CD4-positive, alpha-beta T cell treated with Interleukin-15 for 4 hours (primary cell): ENCODE measurements around the gene RMND5B.
"Not testable (repeated sequence)": the region's sequence is repeated elsewhere in the genome, so short reads cannot be mapped to it uniquely, and the experiment has no call there.

Experiments
- DNase-seq: peaks from one replicate; pipeline ENCODE4 v3.0.0-alpha.2; 2020; ENCODE audit warnings: low spot score

The RMND5B gene

DNA sequence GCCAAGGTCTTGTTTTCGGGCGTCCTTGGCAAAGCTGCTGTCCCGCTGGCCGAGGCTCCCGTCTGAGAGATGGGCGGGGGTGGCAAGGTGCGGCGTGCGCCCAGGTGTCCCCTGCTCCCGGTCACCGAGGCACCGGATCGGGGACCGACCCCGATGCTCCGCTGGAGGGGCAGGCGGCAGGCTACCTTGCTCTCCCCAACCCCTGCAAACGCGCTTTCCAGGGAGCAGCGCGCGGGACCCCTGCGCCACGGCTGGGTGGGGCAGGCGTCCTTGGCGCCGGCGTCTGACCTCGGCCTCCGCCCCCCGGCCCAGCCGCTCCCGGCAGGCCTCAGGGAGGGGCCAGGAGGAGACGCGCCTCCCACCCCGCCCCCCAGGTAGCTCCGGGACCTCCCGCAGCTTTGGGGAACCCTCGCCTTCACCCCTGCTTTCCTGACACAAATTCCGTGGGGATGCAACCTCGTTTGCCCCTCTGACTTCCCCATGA is 16.9 kb upstream of the RMND5B start:
- DNase-seq = no peak

DNA sequence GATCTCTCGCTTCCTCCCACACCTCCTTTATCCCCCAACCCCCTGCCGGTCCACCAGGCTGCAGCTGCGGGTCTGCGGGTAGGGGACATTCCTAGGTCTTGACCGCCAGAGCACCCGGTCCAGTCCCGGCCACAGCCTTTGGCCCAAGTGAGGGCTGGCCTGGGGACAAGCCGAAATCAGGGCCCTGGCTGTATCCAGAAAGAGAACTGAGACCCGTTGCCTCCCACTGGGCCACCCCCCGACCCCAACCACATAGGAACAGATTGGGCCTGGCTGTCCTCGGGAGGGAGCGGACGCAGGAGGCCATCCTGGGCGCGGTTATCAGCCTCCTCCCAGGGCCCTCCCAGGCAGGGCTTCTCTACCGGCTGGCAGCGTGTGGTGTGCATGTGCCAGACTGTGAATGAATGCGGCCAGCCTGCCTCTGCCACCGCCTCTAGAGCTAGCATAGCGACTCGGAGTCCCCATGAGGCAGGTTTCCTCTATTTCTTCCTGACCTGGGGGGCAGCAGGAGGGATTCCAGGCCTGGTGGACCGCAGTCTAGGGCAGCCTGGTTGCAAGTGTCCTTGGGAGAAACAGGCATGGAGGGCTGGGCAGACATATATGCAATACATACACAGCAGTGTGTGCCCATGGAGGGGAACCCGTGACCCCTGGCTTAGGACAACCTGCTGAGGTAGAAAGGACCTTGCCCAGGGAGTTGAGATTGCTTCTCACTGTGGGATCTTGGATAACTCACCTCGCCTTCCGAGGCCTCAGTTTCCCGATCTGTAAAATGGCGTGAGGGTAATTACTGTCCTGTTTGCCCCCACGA is 16.3 kb upstream of the RMND5B start:
- DNase-seq = peak; percentile 57

DNA sequence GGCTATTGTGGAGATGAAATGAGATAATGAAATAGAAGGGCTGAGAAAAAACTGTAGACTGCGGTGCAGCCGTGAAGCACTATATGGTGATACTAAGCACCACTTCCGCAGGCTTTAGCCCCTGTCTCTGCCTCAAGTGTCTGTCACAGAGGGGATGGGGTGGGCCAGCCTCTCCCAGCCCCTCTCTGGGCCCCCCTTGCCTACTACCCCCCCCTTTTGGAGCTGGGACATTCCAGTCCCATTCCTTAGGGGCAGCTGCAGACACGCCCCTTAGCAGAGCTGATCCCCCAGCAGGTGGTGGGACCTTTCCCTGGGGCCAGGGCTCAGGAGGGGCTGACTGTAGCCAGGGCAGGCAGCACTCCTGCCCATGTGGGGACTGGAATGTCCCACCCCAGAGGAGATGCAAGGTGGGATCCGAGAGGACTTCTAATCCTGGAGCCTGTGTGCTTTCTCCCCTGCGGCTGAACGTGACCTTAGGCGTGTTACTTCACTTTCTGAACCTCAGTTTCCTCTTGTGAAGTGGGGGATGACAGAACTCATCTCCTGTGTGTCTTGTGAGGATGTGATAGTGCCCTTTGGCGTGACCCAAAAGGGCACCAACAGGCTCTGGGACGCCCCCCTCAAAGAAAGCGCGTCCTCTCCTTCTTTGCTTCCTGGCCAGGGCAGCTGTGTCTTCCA is 15.5 kb upstream of the RMND5B start:
- DNase-seq = peak; percentile 25

DNA sequence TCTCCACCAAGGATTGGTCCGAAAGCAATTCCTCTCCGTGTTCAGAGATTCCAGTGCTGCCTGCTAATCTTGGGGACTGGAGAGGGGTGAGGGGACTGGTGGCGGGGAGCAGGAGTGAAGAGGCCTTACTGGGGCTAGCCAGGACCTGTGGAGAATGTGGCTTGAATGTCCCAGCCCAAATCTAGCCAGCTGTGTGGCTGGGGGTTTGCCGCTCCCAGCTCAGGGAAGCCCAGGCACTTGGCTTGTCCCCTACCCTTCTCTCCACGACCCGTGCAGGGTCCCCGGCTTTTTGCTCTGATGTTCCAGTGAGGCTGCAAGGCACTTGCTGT is 15.0 kb upstream of the RMND5B start:
- DNase-seq = no peak

DNA sequence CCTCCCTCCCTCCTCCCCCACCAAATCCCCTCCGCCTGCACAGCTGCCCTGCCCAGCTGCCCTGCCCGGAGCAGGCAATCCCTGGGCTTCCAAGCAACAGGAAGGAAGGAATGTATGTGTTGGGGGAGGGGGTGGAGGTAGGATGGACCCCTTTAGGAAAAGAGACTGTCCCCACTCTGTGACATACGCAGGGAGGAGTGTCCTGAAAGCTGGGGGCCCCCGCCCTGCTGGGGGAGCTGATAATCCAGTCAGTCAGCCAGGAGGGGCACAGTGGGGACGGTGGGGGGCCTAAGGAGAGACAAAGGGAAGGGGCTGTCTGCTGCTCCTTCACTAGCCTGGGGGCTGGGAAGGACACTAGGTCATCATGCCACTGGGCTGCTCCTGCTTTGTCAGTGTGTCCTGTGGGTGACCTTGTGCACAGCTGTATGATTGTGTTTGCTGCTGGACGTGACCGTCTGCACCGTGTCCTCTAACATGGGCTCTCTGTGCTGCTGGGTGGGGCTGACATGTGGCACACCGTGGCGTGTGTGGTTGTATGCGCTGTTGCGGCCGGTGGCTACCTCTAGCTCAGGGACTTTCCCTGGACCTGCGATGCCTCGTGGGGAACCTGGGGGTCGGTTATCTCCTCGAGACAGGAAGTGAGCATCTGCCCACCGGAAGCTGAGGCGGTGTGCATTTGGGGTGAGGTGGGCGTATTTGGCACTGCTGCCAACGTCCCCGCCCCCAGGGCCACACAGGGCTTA is 14.5 kb upstream of the RMND5B start:
- peak; percentile 78 for DNase-seq

DNA sequence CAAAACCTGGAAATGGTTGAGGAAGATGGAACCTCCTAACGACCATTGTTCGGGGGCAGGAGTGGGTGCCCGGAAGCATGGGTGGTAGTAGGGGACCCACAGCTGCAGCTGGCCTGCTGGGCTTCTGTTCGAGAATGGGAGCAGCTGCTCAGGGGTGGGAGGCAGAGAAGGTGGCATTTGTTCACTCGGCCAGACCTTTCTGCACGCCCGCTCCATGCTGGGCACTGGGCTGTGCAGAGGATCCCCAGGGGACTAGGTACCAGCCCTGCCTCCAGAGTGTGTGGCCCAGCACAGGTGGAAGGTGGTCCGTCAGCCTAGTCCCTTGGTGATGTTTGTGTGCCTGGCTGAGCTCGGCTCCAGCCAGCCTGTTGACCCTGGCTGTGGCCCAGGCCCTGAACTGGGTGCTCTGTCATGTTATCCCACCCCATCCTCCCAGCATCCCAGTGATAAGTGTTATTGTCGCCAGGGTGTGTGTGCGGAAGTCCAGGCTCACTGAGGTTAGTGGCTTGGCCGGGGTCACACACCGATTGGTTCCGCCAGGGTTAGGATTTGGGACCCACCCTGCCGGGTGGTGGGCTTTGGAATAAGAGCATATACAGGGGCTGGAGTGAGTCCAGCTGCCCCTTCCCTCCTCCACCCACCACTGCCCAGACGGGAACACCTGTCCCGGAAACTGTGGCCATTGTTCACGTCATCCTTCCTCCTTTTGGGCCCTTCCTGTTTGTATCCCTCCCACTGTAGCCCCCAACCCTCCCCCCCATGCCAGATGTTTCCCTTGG is 12.7 kb upstream of the RMND5B start:
- no peak for DNase-seq

DNA sequence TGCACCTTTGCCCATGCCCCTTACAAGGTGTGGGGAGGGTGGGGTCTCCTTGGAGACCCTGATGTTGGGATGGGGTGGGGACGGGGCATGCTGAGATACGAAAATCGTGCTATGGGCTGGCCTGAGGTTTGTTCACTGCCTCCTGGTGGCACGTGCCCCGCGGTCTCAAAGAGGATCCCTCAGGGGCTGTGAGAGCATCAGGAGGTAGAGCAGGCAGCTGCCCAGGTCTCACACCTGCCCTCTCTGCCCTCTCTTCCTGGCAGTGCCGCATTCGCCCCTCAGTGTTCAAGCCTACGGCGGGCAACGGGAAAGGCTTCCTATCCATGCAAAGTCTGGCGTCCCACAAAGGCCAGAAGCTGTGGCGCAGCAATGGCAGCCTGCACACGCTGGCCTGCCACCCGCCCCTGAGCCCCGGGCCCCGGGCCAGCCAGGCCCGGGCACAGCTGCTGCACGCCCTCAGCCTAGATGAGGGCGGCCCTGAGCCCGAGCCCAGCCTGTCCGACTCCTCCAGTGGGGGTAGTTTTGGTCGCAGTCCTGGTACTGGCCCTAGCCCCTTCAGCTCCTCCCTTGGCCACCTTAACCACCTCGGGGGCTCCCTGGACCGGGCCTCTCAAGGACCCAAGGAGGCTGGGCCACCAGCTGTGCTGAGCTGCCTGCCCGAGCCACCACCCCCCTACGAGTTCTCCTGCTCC is 10.8 kb upstream of the RMND5B start:
- DNase-seq = no peak

DNA sequence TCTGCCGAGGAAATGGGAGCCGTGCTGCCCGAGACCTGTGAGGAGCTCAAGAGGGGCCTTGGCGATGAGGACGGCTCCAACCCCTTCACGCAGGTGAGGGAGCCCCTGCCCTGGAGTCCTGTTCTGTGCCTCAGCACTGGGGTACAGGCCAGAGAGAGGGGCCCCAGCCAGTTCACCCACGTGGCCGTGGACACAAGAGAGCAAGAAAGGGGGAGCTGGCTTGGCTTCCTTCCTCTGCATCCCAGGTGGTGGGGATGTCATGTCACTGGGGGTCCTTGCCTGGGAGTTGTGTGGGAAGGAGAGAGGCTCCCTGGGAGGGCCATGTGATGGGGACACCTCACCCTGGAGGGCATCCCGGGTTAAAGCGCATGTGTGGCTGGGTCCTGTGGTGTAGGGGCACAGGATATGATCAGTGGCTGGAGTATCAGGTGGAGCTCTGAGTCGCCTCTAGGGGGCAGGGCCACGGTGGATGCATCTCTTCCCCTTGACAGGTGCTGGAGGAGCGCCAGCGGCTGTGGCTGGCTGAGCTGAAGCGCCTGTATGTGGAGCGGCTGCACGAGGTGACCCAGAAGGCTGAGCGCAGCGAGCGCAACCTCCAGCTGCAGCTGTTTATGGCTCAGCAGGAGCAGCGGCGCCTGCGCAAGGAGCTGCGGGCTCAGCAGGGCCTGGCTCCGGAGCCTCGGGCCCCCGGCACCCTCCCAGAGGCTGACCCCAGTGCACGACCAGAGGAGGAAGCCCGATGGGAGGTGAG is 10.0 kb upstream of the RMND5B start:
- DNase-seq = peak; percentile 81

DNA sequence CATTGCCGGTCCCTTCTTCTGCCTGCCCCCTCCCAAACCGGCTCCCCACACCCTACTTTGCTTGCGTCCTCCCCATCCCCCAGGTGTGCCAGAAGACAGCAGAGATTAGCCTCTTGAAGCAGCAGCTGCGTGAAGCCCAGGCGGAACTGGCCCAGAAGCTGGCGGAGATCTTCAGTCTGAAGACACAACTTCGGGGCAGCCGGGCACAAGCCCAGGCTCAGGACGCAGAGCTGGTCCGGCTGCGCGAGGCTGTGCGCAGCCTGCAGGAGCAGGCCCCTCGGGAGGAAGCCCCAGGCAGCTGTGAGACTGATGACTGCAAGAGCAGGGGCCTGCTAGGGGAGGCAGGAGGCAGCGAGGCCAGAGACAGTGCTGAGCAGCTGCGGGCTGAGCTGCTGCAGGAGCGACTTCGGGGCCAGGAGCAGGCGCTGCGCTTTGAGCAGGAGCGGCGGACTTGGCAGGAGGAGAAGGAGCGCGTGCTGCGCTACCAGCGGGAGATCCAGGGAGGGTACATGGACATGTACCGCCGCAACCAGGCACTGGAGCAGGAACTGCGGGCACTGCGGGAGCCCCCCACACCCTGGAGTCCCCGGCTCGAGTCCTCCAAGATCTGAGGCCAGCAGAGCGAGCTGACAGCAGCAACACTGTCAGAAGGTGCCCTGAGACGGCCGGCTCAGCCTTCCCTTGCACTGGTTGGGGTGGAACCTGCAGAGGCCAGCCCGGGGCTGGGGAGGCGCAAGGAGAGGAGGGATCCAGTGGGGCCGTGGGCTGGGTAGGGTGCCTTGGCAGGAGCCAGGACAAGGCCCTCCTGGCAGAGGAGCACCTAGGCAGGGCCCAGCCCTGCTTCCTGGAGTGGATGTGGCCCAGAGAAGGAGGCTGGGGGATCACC is 9.2 kb upstream of the RMND5B start:
- DNase-seq = no peak

DNA sequence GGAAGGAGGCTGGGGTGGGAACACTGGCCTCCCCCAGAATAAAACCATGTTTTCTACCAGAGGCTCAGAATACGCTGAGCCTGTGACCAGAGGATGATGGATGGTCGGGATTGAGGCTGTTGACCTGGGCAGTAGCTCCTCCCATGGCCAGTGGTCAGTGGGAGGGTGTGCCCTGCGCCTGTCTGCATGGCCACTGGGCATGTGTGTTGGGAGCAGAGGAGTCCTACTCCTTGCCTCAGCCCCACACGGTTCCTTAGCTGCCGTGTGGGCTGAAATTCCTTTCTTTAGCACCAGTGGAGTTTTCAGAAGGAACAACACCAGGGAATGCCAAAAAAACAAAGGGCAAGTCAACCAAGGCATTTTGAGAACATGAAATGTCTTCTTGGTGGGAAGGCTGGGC is 8.5 kb upstream of the RMND5B start:
- DNase-seq = no peak

DNA sequence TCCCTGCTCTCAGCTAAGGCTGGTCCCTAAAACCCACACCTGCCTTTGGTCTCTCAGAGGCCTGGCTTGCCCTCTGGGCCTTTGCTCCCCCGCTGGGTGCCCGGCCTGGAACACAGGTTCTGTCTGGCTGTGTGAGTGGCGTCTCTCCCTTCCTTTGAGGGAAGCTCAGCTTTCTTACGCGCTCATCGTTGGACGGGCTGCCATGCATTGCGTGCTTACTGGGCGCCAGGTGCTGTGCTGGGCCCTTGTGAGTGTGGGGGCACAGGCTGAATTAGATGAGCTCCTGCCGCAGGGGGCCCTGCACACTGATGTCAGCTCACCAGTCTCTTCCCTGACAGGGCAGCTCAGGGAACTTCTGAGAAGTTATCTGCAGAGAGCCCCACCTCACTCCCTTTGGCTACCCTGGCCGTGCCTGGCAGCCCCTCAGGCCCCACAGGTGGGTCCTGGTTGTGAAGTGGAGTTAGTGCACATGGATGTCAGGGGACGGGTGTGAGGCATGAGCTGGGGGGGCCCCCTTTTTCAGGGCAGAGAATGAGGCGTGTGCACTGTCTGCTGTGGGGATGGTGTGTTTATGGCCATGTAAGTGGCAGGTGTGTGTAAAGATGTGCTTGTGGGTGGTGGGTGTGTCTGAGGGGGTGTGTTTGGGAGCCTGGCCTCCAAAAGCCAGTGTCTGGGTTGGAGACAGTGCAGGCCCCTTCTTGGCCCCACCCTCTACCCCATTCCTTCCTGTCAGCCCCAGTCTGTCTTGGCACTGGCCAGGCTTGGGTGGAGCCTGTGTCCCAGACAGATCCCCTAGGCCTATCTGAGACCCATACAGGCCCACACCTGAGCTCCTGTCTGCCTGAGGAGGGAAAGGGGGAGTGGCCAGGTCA is 7.5 kb upstream of the RMND5B start:
- no peak for DNase-seq

DNA sequence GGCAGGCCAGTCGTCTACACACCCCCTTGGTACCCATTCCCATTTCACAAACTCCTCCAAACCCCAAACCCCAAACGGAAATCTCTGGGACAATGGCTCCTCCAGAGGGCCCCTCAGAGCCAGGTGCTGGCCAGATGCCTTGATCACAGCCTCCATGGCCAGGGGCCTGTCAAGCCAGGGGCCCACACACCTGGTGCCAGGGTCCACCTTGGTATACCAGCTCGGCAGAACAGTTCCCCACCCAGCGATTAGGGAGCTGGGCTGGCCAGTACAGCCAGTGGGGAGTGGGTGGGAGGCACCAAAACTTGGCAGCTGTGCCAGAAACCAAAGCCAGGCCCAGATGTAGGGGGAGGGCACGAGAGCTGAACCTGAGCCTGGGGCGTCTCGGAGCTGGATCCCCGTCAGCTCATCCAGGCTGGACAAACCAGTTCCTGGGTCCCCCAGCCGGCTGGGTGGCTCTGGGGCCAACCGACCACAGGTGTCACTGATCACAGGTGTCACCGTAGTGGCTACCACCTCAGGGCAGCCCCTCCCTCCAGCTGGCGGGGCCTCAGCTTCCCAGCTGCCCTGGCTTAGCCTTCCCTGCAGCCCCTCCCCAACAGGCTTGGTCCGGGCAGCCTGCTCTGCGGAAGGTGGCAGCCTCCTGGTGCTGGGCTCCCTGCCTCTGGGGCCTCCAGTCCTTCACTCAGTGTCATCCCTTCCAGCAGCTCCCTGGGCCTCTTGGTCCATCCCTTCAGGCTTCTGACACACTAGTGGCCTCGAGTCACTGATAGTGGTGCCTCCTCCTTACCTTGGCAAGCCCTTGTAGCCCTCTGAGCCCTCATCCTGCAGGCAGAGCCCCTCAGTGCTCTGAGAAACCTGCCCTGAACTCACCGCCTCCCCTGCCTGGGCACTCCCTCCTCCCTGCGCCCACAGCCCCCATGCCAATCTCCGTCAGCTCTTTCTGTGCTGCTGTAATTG is 6.6 kb upstream of the RMND5B start:
- no peak for DNase-seq

DNA sequence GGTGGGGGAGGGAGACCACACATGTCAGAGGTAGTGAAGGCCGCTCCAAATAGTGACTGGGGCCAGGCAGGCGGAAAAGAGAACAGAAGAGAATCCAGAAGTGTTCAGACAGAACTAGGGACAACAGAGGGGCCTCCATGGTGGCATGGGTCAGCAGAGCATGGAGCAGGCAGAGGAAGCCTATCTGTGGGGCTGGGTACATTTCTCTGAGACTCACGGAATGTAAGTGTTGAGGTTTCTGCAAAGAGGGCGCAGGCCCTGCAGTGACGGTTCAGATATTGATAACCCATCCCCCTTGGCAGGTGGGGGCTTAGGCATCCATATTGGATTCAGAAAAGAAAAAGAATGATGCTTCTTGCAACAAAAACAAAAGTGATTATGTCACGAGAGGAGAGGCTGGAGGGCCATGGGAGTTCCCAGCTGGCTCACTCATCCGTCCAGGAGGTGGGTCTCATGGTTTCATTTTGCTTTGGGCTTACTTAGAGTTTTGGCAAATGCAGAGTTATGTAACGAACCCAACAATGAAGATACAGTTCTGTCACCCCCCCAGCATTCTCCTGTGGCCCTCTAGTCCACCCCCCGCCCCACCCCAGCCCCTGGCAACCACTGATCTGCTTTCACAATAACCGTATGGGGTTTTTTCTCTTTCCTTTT is 5.4 kb upstream of the RMND5B start:
- DNase-seq = no peak

DNA sequence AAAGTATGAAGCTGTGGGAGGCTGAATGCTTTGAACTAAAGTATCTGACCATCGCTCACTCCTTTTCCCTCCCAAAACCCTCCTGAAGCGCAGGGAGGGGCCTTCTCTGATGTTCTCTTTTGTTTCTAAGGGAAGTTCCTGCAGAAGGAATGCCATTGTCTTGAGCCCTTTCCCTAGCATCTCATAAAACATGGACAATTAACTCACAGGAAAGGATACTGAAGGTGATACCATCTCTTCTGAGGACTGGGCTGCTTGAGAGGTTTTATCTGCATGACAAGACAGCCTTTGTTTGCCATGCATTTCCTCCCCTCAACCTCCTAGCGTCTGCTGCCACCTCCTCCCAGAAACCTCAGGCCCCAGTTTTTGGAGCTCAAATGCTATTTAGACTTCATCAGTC is 4.3 kb upstream of the RMND5B start:
- no peak for DNase-seq

DNA sequence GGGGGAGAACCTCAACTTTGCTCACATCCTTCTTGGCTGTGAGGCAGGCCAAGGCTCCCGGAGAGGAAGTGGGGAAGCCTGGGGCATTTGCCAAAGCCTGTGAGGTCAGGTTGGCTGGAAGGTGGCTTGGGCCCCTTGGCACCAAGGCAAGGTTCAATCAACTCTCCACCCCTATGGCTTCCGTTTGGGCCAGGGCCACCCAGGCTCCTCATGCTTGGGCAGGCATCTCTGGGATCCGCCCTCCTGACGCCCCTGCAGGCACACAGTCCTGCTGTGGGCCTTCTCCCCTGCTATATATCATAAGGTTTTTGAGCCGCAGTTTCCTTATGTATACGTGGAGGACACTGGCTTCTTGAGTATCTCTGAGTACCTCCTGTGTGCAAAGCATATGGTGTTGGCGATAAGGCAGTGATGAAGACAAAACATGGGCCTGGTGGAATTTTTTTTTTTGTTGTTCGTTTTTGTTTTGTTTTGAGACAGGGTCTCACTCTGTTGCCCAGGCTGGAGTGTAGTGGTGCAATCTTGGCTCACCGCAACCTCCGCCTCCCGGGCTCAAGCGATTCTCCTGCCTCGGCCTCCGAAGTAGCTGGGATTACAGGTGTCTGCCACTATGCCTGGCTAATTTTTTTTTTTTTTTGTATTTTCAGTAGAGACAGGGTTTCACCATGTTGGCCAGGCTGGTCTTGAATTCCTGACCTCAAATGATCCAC is 3.4 kb upstream of the RMND5B start:
- DNase-seq = not testable (repeated sequence)

DNA sequence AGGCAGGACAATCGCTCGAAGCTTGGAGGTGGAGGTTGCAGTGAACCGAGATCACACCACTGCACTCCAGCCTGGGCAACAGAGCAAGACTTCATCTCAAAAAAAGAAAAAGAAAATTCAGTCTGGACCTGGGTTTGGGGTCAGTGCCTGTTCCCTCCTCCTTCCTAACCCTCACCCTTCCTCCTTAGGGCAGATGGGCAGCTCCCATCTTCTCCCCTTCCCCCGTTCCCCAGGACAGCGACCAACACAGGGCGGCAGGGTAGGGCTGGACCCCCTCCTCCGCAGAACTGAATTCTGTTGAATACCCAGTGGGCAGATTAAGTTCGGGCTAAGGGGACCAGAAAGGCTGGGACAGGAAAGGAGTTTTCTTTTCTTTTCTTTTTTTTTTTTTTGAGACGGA is 1.5 kb upstream of the RMND5B start:
- DNase-seq = no peak

DNA sequence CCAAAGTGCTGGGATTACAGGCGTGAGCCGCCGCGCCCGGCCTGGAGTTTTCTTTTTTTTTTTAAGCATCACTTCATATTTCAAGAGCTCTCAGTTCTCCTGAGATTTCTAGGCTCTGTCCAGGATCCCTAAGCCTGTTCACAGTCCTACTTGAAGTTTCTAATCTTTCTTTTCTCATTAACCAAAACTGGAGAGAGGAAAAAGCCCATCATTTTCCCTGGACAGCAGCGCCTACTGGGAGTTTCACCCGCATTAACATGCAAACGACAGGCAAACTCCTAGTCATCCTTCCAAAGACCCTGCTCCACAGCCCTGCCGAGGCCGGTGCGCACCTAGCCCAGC is 609 bp upstream of the RMND5B start:
- DNase-seq = not testable (repeated sequence)
